ENCODE data around the gene SNX14.

Gene SNX14

DNA sequence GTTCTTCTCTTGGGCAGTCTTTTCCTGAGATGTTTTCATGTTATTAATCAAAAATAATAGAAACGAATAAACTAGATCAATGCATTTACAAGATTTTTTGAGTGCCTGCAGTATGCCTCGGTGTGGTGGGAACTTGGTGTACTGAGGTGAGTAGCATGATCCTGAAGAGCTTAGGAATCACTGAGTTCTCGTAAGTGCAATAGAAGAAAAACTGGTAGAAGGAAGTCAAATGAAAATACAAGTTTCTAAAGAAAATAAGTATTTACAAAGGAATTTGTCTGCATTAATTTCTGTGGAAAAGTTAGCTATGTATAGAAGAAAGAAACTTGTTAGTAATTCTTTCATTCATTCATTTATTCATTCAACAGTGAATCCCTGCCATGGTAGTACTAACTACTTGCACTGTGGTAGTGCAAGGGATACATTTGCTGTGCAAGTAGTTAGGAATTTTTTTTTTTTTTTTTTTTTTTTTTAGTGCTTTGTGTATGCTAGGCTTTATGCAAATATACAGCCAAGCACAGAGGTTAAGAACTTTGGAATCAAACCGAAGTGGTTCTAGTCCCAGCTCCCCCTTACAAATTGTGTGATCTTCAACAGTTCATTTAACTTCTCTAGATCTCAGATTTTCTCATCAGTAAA, 129.9 kb downstream of the SNX14 start:
- no peak for DNase-seq

DNA sequence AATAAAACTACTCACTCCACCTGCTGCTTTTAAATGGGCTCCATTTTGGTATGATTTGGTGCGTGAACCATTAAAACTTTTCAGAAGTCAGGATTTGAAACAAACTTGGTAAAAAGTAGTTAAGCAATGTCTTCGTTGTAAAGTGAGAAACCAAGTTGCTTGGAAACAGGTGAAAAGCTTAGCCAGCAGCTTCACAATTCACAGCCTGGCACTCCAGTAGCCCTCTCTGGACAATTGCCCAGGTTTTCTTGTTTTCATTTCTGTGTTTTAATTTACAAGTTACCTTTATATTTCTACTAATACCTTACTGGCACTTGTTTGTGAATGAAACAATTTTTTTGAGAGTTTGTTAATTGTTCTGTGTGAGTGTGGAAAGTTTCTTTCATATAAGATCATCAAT, 131.0 kb downstream of the SNX14 start:
- DNase-seq: no peak

DNA sequence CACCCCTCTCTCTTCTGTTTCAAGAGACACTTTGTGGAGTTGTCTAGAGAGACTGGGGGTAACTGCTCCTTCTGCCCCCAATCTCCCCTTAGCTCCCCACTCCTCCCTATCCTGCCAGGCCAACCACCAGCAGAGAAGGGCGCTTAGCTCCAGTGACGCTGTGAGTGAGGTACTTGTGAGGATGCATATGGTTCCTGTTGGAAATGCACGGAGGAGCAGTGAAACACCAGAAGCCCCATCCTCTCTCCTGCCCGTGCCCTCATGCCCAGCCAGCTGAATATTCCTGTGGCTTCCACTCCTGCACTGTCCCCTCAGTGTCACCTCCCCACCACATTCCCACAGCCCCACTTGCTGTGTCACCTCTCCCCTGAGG, 131.9 kb downstream of the SNX14 start:
- no peak for DNase-seq

DNA sequence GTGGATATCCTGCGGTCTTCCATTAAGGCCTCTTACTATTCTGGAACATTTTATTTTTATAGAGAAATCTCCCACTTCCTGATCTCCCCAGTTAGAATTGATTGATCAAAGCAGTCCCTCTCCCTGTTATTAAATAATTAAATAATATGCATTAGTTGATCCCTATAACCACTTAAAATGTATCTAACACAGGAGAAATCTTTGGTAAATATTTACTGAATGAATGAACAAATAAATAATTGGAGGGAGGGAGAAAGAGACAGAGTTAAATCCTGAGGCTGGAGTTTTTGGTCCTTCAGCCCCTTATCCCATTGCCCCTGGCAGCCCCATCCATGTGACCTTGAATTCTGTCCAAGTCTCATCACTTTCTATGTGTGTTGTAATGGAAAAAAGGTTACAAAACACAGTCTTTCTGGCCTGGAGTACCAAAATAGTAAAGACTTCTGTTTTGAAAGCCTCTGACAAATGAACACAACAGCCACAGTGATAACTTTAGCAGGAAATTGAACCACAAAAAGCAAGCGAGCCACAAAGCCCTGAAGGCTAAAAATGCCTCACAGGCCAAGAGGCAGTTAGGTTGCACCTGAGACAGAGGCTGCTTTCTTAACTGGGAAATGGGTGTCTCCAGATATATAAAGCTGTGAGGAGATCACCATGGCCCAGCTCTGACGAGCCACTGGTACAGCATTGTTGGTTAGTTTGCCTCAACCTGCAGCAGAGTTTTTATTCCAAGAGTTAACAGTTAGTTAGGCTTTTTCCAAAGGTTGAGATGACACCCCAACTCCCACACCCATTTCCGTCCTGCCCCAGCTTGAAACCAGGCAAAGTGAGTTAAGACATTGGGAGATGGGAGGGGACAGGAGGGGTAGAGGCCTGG, 132.5 kb downstream of the SNX14 start:
- DNase-seq: no peak

DNA sequence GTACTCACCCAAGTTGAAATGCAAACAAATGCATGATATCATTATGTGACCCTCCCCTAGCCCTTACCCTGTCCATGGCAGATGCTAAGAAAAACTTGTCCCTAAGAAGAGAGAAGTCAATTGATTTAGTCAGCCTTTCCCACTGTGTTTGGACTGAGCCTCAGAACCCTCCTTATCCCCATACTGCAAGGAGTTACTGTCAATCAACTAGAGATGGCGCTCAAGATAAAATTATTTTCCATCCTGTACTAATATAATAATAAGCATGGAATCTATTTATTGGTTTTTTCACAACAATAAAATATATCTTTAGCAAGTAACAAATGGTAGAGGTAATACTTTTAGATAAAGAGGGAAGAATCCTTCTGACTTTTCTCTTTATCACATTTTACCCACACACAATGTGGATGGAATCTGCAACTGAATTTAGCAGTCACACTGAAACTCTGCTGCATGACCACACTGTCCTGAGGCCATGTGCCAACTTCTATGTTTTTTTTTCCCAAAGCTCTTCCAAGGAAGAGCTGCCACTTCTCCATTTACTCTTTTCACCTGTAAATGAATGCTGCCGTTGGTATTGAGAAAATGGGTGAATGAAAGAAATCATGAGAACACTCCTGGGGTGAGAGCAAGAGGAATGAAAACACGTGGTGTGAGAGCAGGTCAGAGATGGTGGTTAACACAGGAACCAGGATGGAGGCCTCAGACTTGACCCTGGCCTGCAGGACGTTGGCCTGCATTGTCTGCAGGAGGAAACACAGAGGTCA, 133.3 kb downstream of the SNX14 start:
- no peak for DNase-seq

DNA sequence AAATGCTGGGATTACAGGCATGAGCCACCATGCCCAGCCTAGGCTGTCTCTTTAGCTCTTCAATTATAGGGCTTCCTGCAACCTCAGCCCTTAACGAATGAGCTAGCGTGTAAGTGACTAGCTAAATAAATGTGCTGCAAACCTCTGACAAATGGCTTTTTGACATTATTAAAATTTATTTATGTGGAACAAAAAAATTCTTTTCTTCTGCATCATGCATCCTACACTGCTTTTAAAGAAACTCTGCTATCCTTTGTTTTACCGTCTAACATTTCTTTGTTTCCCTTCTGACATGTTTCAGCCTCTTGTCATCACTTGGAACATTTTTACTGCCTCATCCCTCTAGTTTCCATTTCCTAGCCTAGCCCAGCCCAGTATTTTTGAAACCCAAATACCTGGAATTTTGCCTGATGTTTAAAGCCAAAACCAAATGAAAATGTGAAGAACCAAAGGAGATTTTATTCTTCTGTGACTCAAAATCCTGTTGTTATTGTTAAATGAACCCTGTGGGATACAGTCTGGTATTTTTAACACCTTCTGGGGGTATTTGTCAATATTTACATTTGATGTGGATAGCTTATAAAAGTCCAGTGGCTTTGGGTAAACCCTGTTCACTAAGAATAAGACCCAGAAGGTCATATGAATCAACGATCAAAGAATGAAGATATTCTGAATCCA, 134.3 kb downstream of the SNX14 start:
- no peak for DNase-seq

DNA sequence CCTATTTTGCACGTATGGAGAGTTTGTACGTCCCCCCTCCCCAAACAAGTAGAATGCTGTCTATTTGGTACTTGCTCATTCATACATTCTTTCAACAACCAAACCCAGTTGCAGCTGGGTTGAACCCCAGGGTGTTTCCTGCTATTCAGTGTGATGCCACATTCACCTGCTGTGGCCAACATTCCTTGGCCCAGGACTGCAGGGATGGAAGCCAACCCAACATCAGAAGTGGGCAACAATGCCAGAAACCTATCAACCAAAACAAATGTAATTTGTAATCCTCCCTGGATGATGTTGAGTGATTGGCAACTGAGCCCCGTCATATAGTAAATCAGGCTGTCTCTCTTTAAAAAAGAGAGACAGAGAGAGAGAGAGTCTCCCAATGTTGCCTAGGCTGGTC, 134.9 kb downstream of the SNX14 start:
- no peak for DNase-seq

DNA sequence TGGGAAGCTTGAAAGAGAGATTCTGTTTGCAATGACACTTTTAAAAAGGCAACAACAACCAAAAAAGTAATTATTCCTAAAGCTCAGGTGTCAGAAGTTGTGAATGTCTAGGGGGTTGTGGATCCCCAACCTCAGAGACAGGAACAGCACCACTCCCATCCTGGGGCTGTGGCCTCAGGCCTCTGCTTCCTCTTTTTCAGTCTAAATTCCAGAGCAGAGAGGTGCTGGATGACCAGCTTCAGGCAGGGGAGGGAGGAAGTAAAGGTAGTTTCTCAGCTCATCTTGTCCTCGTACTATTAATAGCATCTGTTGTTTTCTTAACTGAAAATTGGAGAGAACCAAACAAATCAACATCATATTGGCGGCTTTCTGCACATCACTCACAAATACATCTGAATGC, 135.5 kb downstream of the SNX14 start:
- no peak for DNase-seq

DNA sequence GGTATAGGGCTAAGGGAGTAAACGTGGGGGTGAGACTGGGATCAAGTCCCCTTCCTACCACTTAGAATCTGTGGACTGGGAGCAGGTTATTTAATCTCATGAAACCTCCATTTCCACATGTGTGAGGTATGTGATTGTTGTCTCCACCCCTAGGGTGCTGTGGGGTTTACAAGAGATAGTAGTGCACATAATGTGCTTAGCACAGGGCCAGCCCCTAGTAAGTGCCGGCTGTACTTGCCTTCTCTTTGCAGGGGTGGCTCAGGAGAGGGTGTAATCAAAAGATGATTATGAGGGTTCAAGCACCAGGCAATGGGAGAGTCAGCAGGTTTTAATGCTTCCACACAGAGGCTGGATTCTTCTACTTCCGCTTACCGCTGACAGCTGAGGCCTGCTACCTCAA, 136.9 kb downstream of the SNX14 start:
- no peak for DNase-seq
